SK-N-SH (cell line): ENCODE results near the gene SPINK14.

Source experiments
- EP300 ChIP-seq, 2 experiments: IDR thresholded peaks; 2 replicates each; pipeline versions ENCODE4 v1.4.0 to v1.6.1; 2012; ENCODE audit warnings: borderline replicate concordance in 1 of 2, low read depth in 1 of 2, low read length in 1 of 2
- EZH2phosphoT487 ChIP-seq: fragments of 200-600 bp; sonication (generic); IDR thresholded peaks from 2 replicates; pipeline ENCODE4 v1.6.1; 2017; ENCODE audit warnings: low read depth, mixed run types, mild to moderate bottlenecking, antibody characterized with exemption, moderate library complexity, borderline replicate concordance
- FOXJ3 ChIP-seq: sonication (generic); formaldehyde crosslinking; IDR thresholded peaks from 2 replicates; pipeline ENCODE4 v1.5.1; 2020; ENCODE audit warnings: mild to moderate bottlenecking, missing genetic modification reagents
- MEF2A ChIP-seq: IDR thresholded peaks from 2 replicates; pipeline ENCODE4 v1.4.0; 2012; ENCODE audit warnings: low read depth, borderline replicate concordance
- PBX3 ChIP-seq: IDR thresholded peaks from 2 replicates; pipeline ENCODE4; 2012
- RCOR1 ChIP-seq: fragments of 150-350 bp; IDR thresholded peaks from 2 replicates; pipeline ENCODE4 v1.6.1; 2017; ENCODE audit warnings: antibody characterized with exemption, low read length
- SMC3 ChIP-seq: IDR thresholded peaks from 2 replicates; pipeline ENCODE4 v1.6.1; 2012; ENCODE audit warnings: low read depth, low read length, improper control_type of control experiment
- ZBTB33 ChIP-seq: IDR thresholded peaks from 2 replicates; pipeline ENCODE4 v1.4.0; 2012; ENCODE audit warnings: low read depth, borderline replicate concordance
- TF ChIP-seq, protein P1 (sequence below): fragments of 200-600 bp; sonication (generic); IDR thresholded peaks from 2 replicates; pipeline ENCODE4 v1.6.1; 2017; ENCODE audit warnings: antibody characterized with exemption, mild to moderate bottlenecking, moderate library complexity

GRCh38 chr5:148125641-148126040 is 42.7 kb upstream of the SPINK14 start:
- TF ChIP-seq, protein P1, sequence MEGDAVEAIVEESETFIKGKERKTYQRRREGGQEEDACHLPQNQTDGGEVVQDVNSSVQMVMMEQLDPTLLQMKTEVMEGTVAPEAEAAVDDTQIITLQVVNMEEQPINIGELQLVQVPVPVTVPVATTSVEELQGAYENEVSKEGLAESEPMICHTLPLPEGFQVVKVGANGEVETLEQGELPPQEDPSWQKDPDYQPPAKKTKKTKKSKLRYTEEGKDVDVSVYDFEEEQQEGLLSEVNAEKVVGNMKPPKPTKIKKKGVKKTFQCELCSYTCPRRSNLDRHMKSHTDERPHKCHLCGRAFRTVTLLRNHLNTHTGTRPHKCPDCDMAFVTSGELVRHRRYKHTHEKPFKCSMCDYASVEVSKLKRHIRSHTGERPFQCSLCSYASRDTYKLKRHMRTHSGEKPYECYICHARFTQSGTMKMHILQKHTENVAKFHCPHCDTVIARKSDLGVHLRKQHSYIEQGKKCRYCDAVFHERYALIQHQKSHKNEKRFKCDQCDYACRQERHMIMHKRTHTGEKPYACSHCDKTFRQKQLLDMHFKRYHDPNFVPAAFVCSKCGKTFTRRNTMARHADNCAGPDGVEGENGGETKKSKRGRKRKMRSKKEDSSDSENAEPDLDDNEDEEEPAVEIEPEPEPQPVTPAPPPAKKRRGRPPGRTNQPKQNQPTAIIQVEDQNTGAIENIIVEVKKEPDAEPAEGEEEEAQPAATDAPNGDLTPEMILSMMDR, result no peak; the same call in 1 of the 2 replicates
- no peak for TF ChIP-seq EP300 (IDR thresholded peaks at IDR 0.05; ENCODE audit: borderline replicate concordance in 1 of 2, low read depth in 1 of 2, low read length in 1 of 2)
- TF ChIP-seq MEF2A, result no peak
- no peak for TF ChIP-seq FOXJ3 (CRISPR knock-in tag)
- no peak for TF ChIP-seq RCOR1
- TF ChIP-seq EZH2phosphoT487, result no peak
- no peak for TF ChIP-seq SMC3
- no peak for TF ChIP-seq PBX3
- no peak for TF ChIP-seq ZBTB33
